Endothelial cell of hepatic sinusoid (primary cell): ENCODE results near the gene APBB1IP.

ENCODE experiments used
- in situ Hi-C: cut with HindIII; loops from 2 replicates; pipeline ENCODE4 v1.10.0; 2017; ENCODE audit warnings: low sequenced_read_pairs

The APBB1IP gene

DNA sequence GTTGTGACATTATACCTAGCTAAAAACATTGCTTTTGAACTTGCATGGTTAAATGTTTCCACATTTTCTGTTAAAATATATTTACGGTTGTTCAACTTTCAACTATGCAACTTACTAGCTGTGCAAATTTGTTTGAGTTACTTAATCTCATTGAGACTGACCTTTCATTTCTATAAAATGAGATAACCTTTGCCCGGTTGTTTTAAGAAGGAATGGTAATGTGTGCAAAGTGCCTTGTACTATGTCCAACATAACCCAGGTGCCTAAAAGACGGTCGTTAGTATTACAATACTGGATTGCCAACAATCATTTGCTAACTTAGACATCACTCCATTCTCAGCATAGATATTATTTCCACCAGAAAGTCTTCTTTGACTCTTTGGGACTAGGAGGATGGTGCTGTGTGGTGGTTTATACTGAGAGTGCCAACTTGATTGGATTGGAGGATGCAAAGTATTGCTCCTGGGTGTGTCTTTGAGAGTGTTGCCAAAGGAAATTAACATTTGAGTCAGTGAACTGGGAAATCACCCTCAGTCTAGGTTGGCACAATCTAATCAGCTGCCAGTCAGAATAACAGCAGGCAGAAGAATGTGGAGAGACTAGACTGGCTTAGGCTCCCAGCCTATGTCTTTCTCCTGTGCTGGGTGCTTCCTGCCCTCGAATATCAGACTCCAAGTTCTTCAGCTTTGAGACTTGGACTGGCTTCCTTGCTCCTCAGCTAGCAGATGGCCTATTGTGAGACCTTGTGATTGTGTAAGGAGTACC, 174.2 kb downstream of the APBB1IP start:
- in situ Hi-C loops: no loop called here
